GM19099 (cell line): ENCODE results near the gene XIRP2.

Source experiments
- POLR2A ChIP-seq: IDR thresholded peaks from 3 replicates; pipeline ENCODE4 v1.6.1; 2011; ENCODE audit warnings: low read depth; ENCODE audit not compliant: insufficient read length; ENCODE audit errors: extremely low read depth

XIRP2 gene

DNA sequence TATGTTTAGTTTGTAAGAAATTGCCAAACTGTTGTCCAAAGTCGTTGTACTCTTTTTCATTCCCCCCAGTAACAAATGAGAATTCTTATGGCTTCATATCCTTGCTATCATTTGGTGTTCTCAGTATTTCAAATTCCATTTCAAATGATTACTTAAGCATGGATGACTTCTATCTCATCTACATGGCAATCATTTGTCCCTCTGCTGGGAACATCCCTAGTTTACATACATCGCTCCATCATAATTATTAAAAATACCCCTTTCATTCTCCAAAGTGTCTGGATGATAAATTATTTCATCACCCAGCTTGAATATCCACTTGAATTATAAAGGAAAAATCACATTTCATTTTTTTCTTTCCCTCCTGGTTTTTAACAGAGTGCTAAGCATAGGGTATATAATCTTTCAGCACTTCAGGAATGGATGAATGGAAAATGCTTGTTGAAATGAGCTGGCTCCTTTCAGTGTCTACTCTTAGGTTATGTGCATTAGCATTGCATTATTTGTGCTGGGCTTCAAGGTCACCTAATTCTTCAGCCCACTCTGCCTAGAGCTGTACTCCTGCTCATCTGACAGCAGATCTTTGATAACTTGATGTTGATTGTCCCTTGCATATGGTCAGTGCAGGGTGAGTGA is 33.1 kb downstream of the XIRP2 start:
- no peak for TF ChIP-seq POLR2A

DNA sequence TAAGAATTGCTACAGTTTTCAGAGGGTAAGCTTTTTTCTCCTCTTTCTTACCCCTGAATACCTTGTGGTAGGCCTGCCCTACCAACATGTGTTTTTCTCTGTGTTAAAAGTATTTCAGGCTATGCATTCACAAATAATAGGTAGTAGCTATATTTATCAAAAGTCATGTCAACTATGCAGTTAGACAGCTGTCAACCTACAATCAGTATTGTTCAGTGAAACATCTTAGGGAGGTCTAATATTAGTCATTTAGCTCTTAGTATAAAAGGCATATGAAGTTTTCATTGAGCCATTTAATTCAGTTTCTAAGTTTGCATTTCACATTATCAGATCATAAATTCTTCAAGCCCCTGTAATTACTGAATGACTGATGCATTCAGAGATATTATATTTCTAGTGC is 36.7 kb downstream of the XIRP2 start:
- TF ChIP-seq POLR2A, result no peak

DNA sequence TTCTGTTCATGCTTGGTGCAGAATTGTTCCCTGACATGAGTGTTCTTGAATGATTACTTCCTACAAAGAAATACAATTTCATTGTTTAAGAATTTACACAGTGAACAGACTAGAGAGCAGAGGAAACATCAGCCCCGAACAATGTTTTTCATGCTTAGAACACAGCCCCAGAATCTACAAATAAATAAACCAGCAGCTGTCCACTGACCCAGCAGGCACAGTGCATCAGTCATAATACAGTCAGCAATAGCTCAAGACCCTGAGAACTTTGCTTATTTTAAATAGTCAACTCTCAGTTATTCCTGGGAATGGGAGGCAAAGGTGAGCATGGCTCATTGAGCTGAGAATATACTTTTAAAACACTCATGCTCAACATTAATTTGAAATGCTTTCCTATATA is 38.4 kb downstream of the XIRP2 start:
- TF ChIP-seq POLR2A, result no peak

DNA sequence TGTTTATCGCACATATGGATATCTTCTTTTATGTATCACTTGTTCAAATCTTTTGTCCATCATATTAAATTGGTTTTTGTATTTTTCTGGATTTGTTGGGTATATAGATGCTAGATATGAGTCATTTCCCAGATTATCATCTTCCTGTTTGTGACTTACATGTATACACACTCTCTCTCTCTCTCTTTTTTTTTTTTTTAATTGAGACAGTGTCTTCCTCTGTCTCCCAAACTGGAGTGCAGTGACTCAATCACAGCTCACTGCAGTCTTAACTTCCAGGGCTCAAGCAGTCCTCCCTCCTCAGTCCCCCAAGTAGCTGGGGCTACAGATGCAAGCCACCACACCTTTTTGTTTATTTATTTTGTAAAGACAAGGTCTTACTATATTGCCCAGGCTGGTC is 43.8 kb downstream of the XIRP2 start:
- TF ChIP-seq POLR2A, result no peak

DNA sequence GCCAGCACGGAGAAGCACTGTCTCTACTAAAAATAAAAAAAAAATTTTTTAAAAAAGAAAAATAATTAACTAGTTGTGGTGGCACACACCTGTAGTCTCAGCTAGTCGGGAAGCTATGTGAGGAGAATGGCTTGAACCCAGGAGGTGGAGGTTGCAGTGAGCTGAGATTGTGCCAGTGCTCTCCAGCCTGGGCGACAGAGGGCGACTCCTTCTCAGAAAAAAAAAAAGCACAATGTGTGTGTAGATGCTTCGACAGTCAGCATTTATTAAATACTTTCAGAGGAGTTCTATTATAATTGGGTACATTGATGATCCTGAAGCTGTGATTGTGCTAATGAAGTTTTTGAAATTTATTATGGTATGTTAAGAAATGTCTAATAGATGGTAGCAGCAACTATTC is 46.5 kb downstream of the XIRP2 start:
- no peak for TF ChIP-seq POLR2A

DNA sequence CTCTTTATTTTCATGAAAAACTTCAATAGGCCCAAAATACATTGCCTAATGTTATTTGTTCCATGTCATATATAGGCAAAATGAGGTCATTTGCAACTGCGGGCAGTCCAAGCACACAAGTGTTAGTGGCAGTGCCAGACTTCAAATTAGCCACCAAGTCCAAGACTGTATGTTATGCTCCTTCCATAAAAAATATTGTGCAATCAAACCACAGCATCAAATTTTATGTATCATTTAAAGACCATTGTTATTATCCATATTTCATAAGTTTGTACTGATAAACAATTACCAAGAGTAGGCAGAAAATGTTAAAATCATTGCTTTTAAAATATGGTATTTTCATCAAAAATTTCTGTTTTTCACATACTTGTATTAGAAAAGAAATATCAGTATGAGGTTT is 54.1 kb downstream of the XIRP2 start:
- no peak for TF ChIP-seq POLR2A

DNA sequence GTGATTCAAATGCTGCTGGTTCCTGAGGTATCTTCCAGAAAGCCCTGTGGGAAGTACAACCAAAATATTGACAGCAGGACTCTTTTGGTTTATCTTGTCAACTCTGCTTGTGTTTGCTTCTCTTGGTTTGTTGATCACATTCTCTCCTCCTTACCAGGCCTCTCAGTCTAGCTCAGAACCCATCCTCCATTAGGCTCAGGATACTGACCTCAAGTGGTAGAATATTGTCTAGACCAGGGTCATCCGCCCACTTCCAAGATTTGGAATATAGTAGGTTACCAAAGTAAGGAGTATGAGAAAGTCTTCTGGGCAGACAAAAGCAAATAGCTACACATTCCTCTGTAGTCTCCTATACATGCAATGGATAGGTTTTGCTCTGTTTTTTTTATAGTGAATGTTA is 56.6 kb downstream of the XIRP2 start:
- no peak for TF ChIP-seq POLR2A

DNA sequence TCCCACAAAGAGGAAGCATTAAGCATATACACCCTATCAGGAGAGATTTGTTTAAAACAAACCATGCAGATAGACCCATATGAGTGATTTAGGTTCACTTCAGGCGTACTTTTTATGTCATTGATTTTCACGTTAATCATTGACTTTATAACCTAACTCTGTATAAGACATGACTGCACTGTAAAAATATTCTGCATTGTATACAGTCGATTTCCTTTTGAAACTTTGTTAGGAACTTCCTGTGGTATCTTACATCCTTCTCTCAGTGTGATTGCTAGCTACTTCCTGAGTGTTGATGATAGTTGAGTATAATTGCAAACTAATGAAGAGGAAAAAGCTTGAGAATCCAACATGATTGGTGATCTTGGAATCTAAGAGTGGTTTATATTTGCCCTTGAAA is 69.4 kb downstream of the XIRP2 start:
- TF ChIP-seq POLR2A, result no peak

DNA sequence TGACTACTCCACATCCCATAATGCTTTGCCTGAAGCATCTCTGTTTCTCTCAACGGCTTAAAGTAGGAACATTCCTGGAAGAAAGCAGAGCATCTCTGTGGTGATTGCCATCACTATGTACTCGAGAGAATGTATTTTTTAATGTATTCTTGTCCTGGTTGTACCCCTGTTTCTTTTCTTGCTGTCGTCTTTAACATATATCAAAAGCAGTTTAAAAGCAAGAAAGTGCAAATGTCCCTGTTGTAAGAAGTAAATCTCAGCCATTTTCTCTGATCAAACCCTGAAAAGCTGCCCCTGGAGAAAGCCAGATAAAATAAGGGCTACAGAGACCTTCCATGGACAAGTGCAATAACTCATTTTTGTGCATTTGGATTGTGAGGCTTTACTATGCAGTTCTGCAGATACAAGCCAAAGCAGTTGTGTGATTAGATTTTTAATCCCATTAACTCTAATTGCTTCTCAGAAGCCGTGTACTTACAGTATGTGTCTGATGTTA is 70.8 kb downstream of the XIRP2 start:
- TF ChIP-seq POLR2A, result no peak

DNA sequence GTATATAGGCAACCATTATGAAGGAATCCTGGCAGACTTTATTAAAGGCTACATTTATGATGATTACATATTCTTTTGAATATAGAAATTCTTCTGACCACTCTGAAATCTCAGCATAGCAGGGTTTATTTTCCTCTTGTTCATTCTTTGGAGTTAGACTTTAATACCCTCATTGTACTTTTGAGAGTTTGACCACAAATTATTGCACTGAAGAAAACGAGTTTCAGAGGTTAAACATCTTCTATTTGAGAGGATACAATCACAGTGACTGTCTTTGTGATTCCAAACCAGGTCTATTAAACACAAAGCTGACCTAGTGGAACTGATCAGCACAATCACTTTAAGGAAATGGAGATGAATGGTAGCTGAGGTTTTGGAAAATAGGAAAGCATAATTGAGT is 71.3 kb downstream of the XIRP2 start:
- TF ChIP-seq POLR2A, result no peak

DNA sequence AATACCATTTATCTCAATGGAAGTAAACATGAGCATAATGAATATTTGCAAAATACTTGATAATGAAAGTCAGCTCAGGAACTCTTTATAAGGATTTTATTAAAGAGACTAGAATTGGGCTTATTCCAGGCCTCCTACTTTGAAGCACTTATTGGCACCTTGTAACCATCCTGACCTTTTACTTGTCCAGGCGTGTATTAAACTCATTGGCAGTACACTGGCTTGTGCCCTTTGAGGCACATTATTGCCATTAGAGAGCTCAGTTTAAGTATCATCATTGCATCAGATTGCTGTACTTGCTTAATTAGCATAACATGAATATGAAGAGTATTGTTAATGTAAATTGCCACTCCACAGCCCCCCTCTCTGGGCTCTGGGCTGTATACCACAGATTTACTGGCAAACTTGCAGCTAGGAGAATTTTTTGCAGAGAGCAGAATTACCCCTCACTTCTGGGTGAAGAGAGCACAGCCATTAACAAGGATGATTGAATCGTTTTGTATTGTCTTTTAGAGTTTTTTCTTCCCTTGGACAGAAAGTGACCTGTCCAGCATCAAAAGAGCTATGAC is 72.5 kb downstream of the XIRP2 start:
- TF ChIP-seq POLR2A, result no peak

DNA sequence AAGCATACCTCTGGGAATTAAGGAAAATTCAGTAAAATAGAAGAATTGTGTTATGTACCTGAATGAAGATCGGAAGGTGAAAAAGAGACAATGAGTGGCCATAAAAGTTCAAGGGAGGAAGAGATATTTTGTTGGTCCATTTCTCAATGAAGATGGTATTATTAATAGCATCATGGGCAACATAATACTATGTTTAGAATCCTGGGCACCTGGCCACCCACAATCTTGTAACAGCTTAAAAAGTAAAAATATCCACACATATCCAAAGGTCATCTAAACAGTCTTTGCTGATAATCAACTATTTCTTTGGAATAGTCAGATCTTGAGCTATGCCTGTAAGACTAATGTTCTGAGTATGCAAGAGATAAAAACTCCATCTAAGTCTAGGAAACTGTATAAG is 73.7 kb downstream of the XIRP2 start:
- TF ChIP-seq POLR2A, result no peak

DNA sequence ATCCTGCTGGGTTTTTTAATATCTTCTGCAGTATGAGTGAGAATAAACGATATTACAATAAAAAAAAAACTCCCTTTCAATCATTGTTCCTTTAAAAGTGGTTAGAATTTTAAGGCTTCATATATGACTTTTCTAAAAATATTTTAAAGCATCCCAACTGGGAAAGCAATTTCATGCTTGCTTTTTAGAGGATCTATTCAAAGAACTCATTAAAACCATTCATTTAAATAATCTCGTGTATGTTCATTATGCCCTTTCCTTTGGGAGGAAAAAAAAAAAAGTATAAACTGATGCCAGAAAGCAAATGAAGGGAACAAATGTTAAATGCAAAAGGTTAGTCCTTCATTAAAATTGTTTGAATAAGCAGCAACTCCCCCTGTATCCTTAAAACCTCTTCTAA is 81.2 kb downstream of the XIRP2 start:
- TF ChIP-seq POLR2A, result no peak

DNA sequence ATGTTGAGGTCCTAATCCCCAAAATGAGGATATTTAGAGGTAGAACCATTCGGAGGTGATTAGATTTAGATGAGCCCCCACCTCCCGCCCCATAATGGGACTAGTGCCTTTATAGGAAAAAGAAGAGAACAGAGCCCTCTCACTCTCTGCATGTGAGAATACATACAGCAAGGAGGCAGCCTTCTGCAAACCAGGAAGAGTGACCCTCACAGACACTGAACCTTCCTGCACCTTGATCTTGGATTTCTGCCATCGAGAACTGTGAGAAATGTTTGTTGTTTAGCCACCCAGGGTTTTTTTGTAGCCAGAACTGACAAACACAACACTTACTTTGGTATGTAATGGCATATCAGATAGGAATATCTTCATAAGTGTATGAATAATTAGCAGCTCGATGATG is 83.7 kb downstream of the XIRP2 start:
- no peak for TF ChIP-seq POLR2A

DNA sequence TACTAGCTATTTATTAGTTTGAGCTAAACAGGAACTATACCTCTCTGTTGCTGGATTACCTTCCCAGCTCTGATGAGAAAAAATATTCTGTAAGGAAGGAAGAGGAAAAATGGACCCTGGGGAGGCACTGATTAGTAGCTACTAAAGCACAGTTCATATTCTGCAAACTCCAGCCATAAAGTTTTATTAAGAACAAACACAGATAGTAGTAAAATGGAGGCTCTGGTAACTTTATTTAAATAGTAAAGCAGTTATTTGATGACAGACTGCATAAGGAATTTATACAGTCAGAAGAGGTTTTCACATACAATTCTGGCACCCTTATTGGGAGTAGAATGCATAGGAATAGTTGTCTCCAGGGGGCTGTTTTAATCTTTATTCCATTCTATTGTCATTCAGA is 84.1 kb downstream of the XIRP2 start:
- TF ChIP-seq POLR2A, result no peak

DNA sequence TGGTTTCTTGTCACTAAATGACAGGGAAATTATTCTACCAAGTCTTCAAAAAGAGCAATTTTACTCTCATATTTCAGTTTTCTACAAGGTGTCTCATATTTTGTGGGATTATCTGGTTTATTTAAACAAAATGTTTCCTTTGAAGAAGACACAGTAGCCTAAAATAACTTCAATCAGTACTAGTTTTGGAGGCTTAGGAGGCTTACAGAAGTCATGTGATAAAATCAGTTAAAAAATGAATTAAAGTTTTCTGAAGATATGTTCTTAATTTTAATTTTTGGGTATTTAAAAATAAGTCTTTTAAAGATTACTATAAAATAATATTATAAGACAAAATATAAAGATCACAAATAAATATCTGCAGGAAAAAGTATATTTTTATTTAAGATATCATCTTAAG is 95.9 kb downstream of the XIRP2 start:
- TF ChIP-seq POLR2A, result no peak

DNA sequence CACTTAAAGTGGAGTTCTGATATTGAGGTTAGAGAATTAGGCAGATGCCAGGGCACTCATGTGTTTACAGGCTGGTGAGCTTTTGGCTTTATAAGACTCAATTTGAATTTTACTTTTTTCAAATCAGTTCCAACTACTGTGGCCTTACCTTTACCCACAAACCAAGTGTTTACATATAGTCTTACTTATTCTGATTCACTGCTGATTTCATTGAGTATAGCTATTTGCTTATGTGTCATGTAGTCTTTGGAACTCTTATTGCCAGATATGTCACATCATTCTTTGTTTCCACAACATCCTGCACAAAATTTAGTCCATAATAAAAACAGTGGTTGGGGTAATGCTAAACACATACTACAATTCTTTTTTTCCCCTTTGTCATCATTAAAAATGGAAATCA is 96.5 kb downstream of the XIRP2 start:
- no peak for TF ChIP-seq POLR2A
